Measurements from ENCODE around the gene PEX13. TPM values are rescaled to one million over a fixed set of nuclear protein-coding genes. Genes with fewer than 3 reads are reported as not detected.

The PEX13 gene
- total RNA-seq, 1 experiment from 2014 or later, result 19.8 TPM

GRCh38 chr2:60992985-60993392 lies 24.5 kb upstream of the PEX13 start:
- Histone ChIP-seq H3K4me2 (ENCODE audit: low read length) (no peak overlapping the region), H2AFZ (ENCODE audit: low read depth, low read length, poor library complexity, severe bottlenecking) (no peak overlapping the region), H3K4me1 (ENCODE audit: control insufficient read depth in 1 of 2, insufficient read depth in 2 of 2, low read length in 2 of 2) (no peaks in the 10 kb centered on the region), H3K4me3 (replicated peaks in 1 of 2; ENCODE audit: low read depth in 1 of 2, low read length in 2 of 2) (no peak overlapping the region), H3K9me3 (ENCODE audit: control insufficient read depth in 1 of 2, insufficient read depth in 1 of 2, low read depth in 1 of 2, low read length in 2 of 2) (0 out of 4 replicates have a peak, but pooled peaks cover 0 to 7% of the 10 kb centered on the region in 2 experiments), H3K9me2 (ENCODE audit: insufficient read depth) (no peaks in the 10 kb centered on the region), H3K27ac (ENCODE audit: low read depth, low read length) (no peak overlapping the region), H4K20me1 (ENCODE audit: insufficient read depth) (no peaks in the 10 kb centered on the region), H3K27me3 (ENCODE audit: insufficient read depth, low read length) (no peaks in the 10 kb centered on the region), H3K9ac (ENCODE audit: low read length) (no peak overlapping the region), H3K79me2 (ENCODE audit: insufficient read depth, low read length) (no peaks in the 10 kb centered on the region), H3K36me3 (ENCODE audit: control insufficient read depth in 1 of 2, insufficient read depth in 2 of 2, low read length in 2 of 2) (no peaks in the 10 kb centered on the region)
- intact Hi-C loops (cut with micrococcal nuclease), result no loop called here
- POLR2A ChIA-PET, result no interaction called here
- no peak for TF ChIP-seq REST (IDR thresholded peaks at IDR 0.05; ENCODE audit: low read depth)
- RAD21 ChIA-PET (ENCODE audit: low non-redundant PET in 1 of 2, low total read pairs in 2 of 2, uncharacterized antibody in 2 of 2, unreplicated experiment in 2 of 2), result no interaction called here
- BruUV-seq (replicated peaks), result no TSS peak
- no peak for DNase-seq (ENCODE audit: low read depth, low spot score)
- no peak for ATAC-seq
- CTCF ChIA-PET, result interaction anchor here (0.6 kb wide), 1 partner anchor 425 kb away, joined by 3 read pairs; no protein-coding TSS in a partner anchor

GRCh38 chr2:60994131-60994530 lies 23.4 kb upstream of the PEX13 start:
- no peaks in the 10 kb centered on the region for H3K79me2 ChIP-seq (ENCODE audit: insufficient read depth, low read length)
- RAD21 ChIA-PET (ENCODE audit: low non-redundant PET in 1 of 2, low total read pairs in 2 of 2, uncharacterized antibody in 2 of 2, unreplicated experiment in 2 of 2), result no interaction called here
- POLR2A ChIA-PET, result no interaction called here

More at GRCh38 chr2:60994131-60994530, 23.4 kb upstream of the PEX13 start:
- H3K9ac ChIP-seq (ENCODE audit: low read length), result no peak overlapping the region
- intact Hi-C loops (cut with micrococcal nuclease), result no loop called here
- no peak overlapping the region for H3K27ac ChIP-seq (ENCODE audit: low read depth, low read length)
- DNase-seq (ENCODE audit: low read depth, low spot score), result no peak
- H3K4me1 ChIP-seq (ENCODE audit: control insufficient read depth in 1 of 2, insufficient read depth in 2 of 2, low read length in 2 of 2), result no peaks in the 10 kb centered on the region
- CTCF ChIA-PET, result no interaction called here
- no peaks in the 10 kb centered on the region for H3K27me3 ChIP-seq (ENCODE audit: insufficient read depth, low read length)
- no peak overlapping the region for H3K4me2 ChIP-seq (ENCODE audit: low read length)
- 0 out of 4 replicates have a peak, but pooled peaks cover 0 to 7% of the 10 kb centered on the region in 2 experiments for H3K9me3 ChIP-seq (ENCODE audit: control insufficient read depth in 1 of 2, insufficient read depth in 1 of 2, low read depth in 1 of 2, low read length in 2 of 2)
- BruUV-seq (replicated peaks), result no TSS peak
- no peak for ATAC-seq
- TF ChIP-seq, protein P1, sequence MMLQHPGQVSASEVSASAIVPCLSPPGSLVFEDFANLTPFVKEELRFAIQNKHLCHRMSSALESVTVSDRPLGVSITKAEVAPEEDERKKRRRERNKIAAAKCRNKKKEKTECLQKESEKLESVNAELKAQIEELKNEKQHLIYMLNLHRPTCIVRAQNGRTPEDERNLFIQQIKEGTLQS (IDR thresholded peaks at IDR 0.05), result no peak
- TF ChIP-seq ZNF274 (IDR thresholded peaks at IDR 0.05; ENCODE audit: low read depth, low read length), result no peak
- no peak for TF ChIP-seq CEBPB (IDR thresholded peaks at IDR 0.05; ENCODE audit: low read depth)
- no peak for TF ChIP-seq POLR2A (IDR thresholded peaks at IDR 0.05; ENCODE audit: borderline replicate concordance, extremely low read depth, insufficient read depth, insufficient read length)
- H3K9me2 ChIP-seq (ENCODE audit: insufficient read depth), result no peaks in the 10 kb centered on the region
- H2AFZ ChIP-seq (ENCODE audit: low read depth, low read length, poor library complexity, severe bottlenecking), result no peak overlapping the region
- no peaks in the 10 kb centered on the region for H3K36me3 ChIP-seq (ENCODE audit: control insufficient read depth in 1 of 2, insufficient read depth in 2 of 2, low read length in 2 of 2)
- H4K20me1 ChIP-seq (ENCODE audit: insufficient read depth), result no peaks in the 10 kb centered on the region
- H3K4me3 ChIP-seq (replicated peaks in 1 of 2; ENCODE audit: low read depth in 1 of 2, low read length in 2 of 2), result no peak overlapping the region

All from HCT116 (cell line).